Kidney glomerular epithelial cell (primary cell): ENCODE data around the gene GRIK1.
"Not testable (repeated sequence)": the region's sequence is repeated elsewhere in the genome, so short reads cannot be mapped to it uniquely, and the experiment has no call there.

ENCODE experiments used
- DNase-seq: peaks from one replicate; lab custom pipeline; 2025; lab: John Stamatoyannopoulos, UW

The GRIK1 gene

DNA sequence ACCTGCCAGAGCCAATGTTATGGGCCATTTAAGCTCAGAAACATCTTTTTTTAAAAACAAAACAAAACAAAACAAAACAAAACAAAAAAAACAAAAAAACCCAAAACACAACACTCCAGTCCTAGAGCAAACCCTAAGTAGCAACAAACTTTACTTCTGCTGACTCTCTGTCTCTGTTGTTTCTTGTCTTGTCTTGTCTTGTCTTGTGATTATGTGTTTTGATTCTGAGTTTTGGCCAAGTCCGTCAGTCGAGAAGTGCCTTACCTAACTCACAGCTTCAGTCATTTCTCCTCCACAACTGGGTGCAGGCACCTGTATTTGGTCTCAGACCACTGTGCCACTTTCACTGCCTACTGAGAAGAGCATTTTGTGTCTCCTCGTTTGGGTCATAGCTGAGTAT lies 333.2 kb downstream of the GRIK1 start:
- no peak for DNase-seq

DNA sequence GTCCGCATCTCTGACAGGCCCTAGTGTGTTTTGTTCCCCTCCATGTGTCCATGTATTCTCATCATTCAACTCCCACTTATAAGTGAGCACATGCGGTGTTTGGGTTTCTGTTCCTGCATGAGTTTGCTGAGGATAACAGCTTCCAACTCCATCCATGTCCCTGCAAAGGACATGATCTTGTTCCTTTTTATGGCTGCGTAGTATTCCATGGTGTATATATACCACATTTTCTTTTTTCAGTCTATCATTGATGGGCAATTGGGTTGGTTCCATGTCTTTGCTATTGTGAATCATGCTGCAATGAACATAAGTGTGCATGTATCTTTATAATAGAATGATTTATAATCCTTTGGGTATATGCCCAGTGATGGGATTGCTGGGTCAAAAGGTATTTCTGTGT lies 334.6 kb downstream of the GRIK1 start:
- DNase-seq: not testable (repeated sequence)

DNA sequence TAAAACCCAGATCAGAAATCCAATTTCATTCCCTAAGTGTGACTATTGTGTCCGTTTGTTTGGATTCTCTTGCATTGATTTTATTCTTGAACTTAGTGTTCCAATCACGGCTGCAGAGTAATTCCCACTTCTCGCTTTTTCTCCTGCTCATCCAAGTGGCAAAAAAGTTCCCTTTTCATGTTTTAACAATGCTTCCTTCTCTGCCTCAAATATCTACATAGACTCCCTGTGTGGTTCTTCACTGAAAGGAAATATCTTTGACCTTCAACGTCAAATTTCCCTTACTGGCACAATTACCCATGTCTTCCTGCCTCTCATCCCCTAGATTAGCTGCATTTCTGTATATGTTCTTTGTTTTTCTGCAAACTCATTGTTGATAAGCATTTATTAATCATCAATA lies 335.7 kb downstream of the GRIK1 start:
- no peak for DNase-seq

DNA sequence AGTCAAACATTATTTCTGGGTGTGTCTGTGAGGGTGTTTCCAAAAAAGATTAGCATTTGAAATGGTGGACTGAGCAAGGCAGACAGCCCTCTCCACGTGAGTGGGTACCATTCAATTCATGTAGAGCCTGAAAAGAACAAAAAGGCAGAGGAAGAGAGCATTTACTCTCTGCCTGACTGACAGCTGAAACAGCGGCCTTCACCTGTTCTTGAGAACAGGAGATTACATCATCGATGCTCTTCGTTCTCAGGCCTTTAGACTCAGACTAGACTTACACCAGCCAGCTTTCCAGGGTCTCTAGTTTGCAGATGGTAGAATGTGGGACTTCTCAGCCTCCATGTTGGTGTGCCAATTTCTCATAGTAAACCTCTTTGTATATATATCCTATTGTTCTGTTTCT lies 338.7 kb downstream of the GRIK1 start:
- DNase-seq: no peak

DNA sequence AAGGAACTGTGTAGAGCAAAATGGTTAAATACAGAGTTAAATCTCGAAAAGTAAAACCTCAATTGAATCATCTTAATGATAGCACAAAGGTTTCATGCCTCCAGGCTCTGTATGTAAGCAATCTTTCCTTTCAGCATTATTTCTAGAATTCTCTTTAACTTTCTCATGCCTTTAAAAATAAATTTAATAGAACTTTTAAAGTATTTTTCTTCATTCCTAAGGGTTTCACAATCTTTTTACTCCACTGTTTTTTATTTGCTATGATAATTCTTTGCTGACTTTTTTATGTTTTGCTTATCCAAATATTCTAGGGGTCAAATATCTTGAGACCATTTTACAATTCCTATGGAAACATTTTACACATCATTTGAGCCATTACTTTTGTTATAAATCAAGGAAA lies 353.1 kb downstream of the GRIK1 start:
- no peak for DNase-seq

- DNase-seq: no peak
Observed at GRCh38 chr21:29585462-29585861, 354.3 kb downstream of the GRIK1 start.

GRCh38 chr21:29583424-29583924 lies 356.3 kb downstream of the GRIK1 start:
- no peak for DNase-seq

DNA sequence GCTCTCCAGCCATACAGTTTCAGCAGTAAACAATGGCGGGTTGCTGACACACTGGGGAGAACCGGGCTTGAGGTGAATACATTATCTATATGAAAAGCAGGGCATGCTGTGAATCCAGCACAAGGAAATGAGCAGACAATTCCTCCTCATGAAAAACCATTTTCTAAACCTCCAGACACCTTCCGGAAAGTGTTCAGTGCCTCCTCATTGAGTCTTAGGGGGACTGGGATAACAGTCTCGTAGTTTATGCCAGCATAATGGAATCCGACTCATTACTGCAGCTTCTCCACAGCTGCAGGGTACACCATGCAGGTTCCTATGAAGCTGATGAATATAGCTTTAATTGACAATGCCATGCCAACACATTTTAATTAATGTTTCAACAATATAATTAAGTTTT lies 356.9 kb downstream of the GRIK1 start:
- DNase-seq: no peak

DNA sequence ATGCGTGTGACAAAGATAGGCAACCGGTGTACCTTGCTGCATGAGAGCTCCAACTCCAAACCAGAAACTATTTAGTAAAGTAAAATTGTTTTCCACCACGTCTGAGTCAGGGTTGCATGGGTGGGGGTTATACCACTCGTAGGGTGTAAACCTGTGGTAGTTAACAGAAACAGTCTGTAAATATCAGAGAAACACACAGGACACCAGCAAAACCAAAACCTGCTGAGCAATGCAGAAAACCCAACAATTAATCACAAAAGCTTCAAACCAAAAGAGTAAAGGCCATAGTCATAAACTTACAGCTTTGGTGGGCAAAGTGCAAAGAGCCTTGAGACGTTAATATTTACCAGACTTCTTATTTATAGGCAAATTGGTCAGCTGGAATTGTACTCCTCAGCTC lies 358.4 kb downstream of the GRIK1 start:
- DNase-seq: no peak

DNA sequence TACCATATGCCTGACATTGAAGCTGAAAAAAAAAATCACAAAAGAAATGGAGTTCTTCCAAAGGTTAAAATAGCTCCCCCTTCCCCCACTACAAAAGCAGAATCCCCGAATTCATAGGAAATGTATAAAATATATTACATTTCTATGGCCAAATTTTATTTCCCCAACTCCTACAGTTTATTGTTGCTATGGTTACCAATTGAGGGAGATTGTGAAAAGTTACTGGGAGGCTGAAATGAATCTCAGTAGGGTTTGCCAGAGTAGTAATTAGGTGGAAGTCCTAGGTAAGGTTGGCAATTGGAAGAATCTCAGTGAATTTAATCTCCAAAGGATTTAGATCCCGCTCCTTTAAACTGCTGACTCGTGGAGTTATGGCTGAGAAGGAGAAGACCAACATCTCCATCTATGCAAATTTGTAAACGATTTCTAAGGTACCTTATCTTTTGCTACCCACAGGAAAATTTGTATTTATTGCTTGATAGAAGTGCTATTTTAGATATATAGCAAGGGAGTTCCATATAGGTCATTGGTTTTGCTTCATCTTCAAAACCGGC lies 359.0 kb downstream of the GRIK1 start:
- DNase-seq: no peak

- DNase-seq: no peak
Observed at GRCh38 chr21:29578306-29578705, 361.5 kb downstream of the GRIK1 start.

GRCh38 chr21:29571949-29572348 lies 367.8 kb downstream of the GRIK1 start:
- DNase-seq: no peak

DNA sequence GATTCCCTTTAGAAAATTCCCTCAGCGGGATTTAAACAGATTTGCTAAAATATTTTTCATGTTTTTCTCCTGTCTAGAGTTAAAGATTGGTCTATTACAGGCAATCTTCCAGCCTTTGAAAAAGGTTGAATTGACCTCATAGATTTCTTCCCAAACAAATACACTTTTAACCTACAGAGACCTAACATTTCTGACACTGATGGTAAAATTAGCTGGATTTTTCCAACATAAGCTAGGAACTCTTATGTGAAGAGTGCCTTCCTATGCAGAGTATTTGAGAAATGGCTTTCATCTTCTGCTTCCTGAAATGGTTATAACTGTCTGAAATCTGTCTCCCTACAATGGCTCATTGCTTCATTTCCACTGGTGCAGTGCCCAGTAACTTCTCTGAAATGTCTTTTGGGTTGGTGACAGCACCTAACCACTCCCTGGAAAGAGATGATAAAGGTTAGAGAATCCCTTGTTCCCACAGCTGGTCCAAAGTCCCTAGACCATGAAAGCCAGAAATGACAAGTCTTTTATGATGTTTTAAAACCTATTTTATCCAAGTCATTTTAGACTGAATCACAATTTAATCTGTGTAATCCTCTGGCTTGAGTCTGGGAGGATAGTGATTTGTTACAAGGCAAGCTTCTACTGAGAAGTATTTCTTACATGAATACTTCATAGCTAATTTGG lies 371.6 kb downstream of the GRIK1 start:
- DNase-seq: no peak

GRCh38 chr21:29557931-29558725 lies 381.7 kb downstream of the GRIK1 start:
- DNase-seq: no peak

DNA sequence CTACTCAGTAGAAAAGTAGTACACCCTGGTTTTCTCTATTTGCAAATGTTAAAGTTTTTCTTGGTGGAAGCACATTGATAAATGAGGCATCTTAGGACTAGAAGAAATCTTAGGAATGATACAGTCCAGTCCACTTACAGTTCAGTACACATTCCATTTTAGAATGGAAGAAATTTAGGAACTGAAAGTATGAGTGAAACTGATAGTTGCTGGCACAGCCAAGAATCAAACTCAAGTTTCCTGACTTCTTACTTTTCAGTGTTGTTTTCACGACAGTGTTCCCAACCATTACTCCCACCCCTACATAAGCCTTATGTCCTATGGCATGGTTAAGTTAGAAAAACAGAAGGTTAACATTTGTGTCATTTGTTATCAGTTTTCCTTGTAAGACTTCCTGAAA lies 382.6 kb downstream of the GRIK1 start:
- no peak for DNase-seq

- no peak for DNase-seq
Observed at GRCh38 chr21:29555601-29556000, 384.2 kb downstream of the GRIK1 start.

DNA sequence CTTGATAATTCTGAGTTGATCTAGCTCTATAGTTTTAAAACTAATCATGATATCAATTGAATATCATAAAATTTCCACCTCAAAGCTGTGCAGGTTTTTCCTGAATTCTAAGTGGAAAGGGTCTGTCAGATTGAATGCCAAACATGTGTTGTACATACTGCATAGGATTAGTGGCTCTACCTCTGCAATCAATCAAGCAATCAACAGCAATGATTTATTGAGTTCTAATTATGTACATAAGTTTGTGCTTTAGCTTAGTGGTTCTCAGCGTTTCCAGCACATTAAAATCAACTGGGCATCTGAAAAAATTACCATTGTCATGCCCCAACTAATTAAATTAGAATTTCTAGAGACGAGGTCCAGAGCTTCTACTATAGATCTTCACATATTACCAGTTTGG lies 389.6 kb downstream of the GRIK1 start:
- DNase-seq: no peak

DNA sequence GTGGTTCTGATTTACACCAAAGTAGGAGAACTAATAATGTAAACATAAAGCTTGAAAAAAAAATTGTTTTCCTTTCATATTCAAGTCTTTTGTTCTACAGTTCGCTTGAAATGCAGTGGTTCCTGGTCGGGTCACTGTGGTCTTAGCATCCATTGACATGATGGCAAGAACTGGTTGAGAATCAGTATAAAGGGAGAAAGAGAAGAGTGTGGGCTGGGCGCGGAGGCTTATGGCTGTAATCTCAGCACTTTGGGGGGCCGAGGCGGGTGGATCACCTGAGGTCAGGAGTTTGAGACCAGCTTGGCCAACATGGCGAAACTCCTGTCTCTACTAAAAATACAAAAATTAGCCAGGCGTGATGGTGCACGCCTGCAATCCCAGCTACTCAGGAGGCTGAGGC lies 390.2 kb downstream of the GRIK1 start:
- no peak for DNase-seq

DNA sequence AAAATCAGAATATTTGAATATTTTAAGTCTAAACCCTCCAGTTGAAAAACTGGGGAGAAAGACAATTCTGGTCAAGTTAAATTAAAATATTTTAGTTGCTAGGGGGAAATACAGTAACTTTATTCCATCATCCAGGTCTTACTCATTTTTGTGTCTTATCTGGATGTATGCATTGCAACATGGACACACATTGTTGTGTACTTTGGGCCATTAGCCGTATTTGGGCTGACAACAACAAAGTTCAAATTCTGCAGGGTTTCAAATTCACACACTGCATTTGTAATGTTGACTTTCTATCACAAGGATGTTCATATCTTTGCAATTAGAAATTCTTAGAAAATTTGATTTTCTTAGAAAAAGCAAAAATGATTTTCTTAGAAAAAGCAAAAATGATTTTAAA lies 391.8 kb downstream of the GRIK1 start:
- no peak for DNase-seq

GRCh38 chr21:29546071-29546470 lies 393.7 kb downstream of the GRIK1 start:
- DNase-seq: no peak

DNA sequence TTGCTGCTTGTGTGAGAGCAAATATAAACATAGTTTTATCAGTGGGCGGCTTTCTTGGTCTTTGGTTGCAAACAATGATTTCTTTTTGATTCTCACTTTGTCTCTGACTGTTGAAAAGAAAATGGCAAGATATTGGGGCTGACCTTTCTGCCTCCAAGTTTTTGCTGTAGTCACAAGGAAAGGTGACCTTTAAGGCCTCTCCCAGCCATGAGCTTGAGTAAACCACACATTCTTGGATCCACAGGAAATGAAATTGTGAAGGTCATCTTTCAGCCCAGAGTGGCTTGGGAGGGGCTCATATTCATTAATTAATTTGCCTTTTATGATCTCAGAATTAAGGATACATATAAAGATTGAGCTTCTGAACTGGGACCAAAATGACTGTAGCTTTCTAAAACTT lies 399.5 kb downstream of the GRIK1 start:
- DNase-seq: no peak

DNA sequence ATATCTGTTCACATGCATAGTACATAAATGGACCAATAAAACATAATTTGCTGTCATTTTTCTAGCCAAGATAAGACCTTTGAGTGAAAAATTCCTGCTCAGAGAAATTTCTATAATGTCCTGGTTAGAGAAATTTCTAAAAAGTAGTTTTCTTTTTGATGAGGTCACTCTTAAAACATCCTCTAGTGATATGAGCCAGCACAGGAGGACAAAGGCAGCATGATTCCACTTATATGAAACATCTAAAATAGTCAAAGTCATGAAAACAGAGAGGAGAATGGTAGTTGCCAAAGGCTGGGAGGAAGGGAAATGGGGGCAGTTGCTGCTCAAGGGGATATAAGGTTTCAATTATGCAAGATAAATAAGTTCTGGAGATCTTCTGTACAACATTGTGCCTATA lies 401.7 kb downstream of the GRIK1 start:
- DNase-seq: no peak

- peak; percentile 28 for DNase-seq
Observed at GRCh38 chr21:29534448-29534847, 405.3 kb downstream of the GRIK1 start.
